ENCODE results near the gene VTI1A. TPM values are rescaled to one million over a fixed set of nuclear protein-coding genes. Genes with fewer than 3 reads are reported as not detected.

Gene VTI1A
- total and polyA plus RNA-seq, 9 of the 15 experiments (the other 6 are each of a cell fraction or from before 2014, with no cell fraction given) = 9.3 to 21.4 (median 16.0) TPM

- TF ChIP-seq TOE1 (IDR thresholded peaks at IDR 0.05; ENCODE audit: borderline replicate concordance) (no peak), TOE1 (CRISPR knock-in tag; IDR thresholded peaks at IDR 0.05; ENCODE audit: borderline replicate concordance, low read depth) (no peak), ZNF77 (CRISPR knock-in tag; IDR thresholded peaks at IDR 0.05) (no peak)
These were observed 288.2 kb downstream of the VTI1A start (continued) for GRCh38 chr10:112735041-112735695.

- Histone ChIP-seq H3K27ac (ENCODE audit: extremely low read depth, low read depth, low read length) (no peak overlapping the region), H3K27me3 (ENCODE audit: control insufficient read depth in 2 of 2, insufficient read depth in 2 of 2, low read length in 2 of 2) (no peaks in the 10 kb centered on the region), H3K4me2 (ENCODE audit: insufficient read depth, low read length) (no peak overlapping the region), H2AFZ (ENCODE audit: low read depth, low read length) (no peak overlapping the region), H3K9me1 (ENCODE audit: control insufficient read depth, insufficient read depth, low read length) (no peaks in the 10 kb centered on the region), H3K9ac (ENCODE audit: insufficient read depth in 1 of 2, low read depth in 2 of 2, low read length in 2 of 2) (no peak overlapping the region), H3K9me3 (replicated peaks; ENCODE audit: control insufficient read depth, insufficient read depth, low read depth, low read length) (no peaks in the 10 kb centered on the region), H3K4me3 (no peak overlapping the region), H3K36me3 (ENCODE audit: control insufficient read depth, insufficient read depth, low read length) (no peaks in the 10 kb centered on the region), H3K79me2 (ENCODE audit: control insufficient read depth, insufficient read depth, low read length) (no peaks in the 10 kb centered on the region), H3K4me1 (replicated peaks in 1 of 2; ENCODE audit: control insufficient read depth in 2 of 2, insufficient read depth in 2 of 2, low read length in 2 of 2) (no peaks in the 10 kb centered on the region), H4K20me1 (replicated peaks; ENCODE audit: control insufficient read depth, insufficient read depth, low read length) (no peaks in the 10 kb centered on the region)
- FAIRE-seq (no peak), DNase-seq (ENCODE audit: extremely low read depth in 1 of 4, low spot score in 3 of 4) (no peak), ATAC-seq (no peak)
- no TSS peak for BruUV-seq (replicated peaks)
- POLR2A ChIA-PET = no interaction called here
- TF ChIP-seq CAMTA2 (CRISPR knock-in tag; conservative IDR thresholded peaks at IDR 0.05) (no peak), STAT6 (CRISPR knock-in tag; IDR thresholded peaks at IDR 0.05) (no peak), ZBTB17 (CRISPR knock-in tag; IDR thresholded peaks at IDR 0.05) (no peak), HIVEP1 (CRISPR knock-in tag; IDR thresholded peaks at IDR 0.05) (no peak), ARID1B (IDR thresholded peaks at IDR 0.05) (no peak), MEF2A (IDR thresholded peaks at IDR 0.05; ENCODE audit: control insufficient read depth, low read depth, low read length) (no peak), NR1H2 (CRISPR knock-in tag; IDR thresholded peaks at IDR 0.05) (no peak), JUN (IDR thresholded peaks at IDR 0.05; ENCODE audit: borderline replicate concordance, low read depth, low read length) (no peak), JUN (CRISPR knock-in tag; IDR thresholded peaks at IDR 0.05; ENCODE audit: borderline replicate concordance) (no peak), ATF2 (CRISPR knock-in tag; IDR thresholded peaks at IDR 0.05) (no peak)
- intact Hi-C loops (cut with micrococcal nuclease) = no loop called here
- CTCF ChIA-PET (ENCODE audit: low intra/inter-chr PET ratio) = no interaction called here
- WGBS (ENCODE audit: insufficient coverage, low coverage, missing lambda C conversion rate) = 89% methylated on average over 10 of the region's 11 CpGs
- in situ Hi-C loops (cut with MboI) = no loop called here
These were observed 291.9 kb downstream of the VTI1A start for GRCh38 chr10:112738606-112739591.

Data from K562 (cell line).